Measurements from ENCODE around the gene DUS3L. TPM values are rescaled to one million over a fixed set of nuclear protein-coding genes. Genes with fewer than 3 reads are reported as not detected.

The DUS3L gene
- total RNA-seq, 4 donors from 2014 or later, result 36.0 to 107 (median 67.4) TPM

GRCh38 chr19:5823579-5824281 is 32.8 kb upstream of the DUS3L start:
- WGBS, 2 donors, result 77 to 78% methylated on average over 25 to 30 of the region's 30 CpGs
- TF ChIP-seq POLR2A (IDR thresholded peaks at IDR 0.05) (no peak), CTCF (IDR thresholded peaks at IDR 0.05) (no peak)
- intact Hi-C loops (cut with DNase I; ENCODE audit: low total_unique reads), result no loop called here
- no peak overlapping the region for H3K4me3 ChIP-seq (ENCODE audit: low read depth, poor library complexity, severe bottlenecking)
- DNase-seq (ENCODE audit: low spot score in 2 of 2), result no peak

- 49 to 58% methylated on average over 29 to 30 of the region's 30 CpGs for WGBS, 2 donors
- H3K4me3 ChIP-seq (ENCODE audit: low read depth, poor library complexity, severe bottlenecking), result no peak overlapping the region
- no peak for DNase-seq (ENCODE audit: low spot score in 2 of 2)
- TF ChIP-seq CTCF (IDR thresholded peaks at IDR 0.05) (no peak), POLR2A (IDR thresholded peaks at IDR 0.05) (no peak)
- intact Hi-C loops (cut with DNase I; ENCODE audit: low total_unique reads), result no loop called here
Observed at GRCh38 chr19:5822181-5822844, 31.4 kb upstream of the DUS3L start.

- DNase-seq (ENCODE audit: low spot score in 2 of 2), result no peak
- H3K4me3 ChIP-seq (ENCODE audit: low read depth, poor library complexity, severe bottlenecking), result no peak overlapping the region
- TF ChIP-seq CTCF (IDR thresholded peaks at IDR 0.05) (no peak), POLR2A (IDR thresholded peaks at IDR 0.05) (no peak)
- WGBS, 2 donors, result 64 to 67% methylated on average over 8 of the region's 8 CpGs
- intact Hi-C loops (cut with DNase I; ENCODE audit: low total_unique reads), result no loop called here
Observed at GRCh38 chr19:5821521-5822180, 30.7 kb upstream of the DUS3L start.

- TF ChIP-seq CTCF (IDR thresholded peaks at IDR 0.05) (no peak), POLR2A (IDR thresholded peaks at IDR 0.05) (no peak)
- DNase-seq (ENCODE audit: low spot score in 2 of 2), result no peak
- intact Hi-C loops (cut with DNase I; ENCODE audit: low total_unique reads), result no loop called here
- WGBS, 2 donors, result 60 to 61% methylated on average over 6 of the region's 6 CpGs
- H3K4me3 ChIP-seq (ENCODE audit: low read depth, poor library complexity, severe bottlenecking), result no peak overlapping the region
Observed at GRCh38 chr19:5820785-5821184, 29.8 kb upstream of the DUS3L start.

- TF ChIP-seq CTCF (IDR thresholded peaks at IDR 0.05) (no peak), POLR2A (IDR thresholded peaks at IDR 0.05) (no peak)
- no peak for DNase-seq (ENCODE audit: low spot score in 2 of 2)
- 49 to 76% methylated on average over 10 of the region's 10 CpGs for WGBS, 2 donors
- intact Hi-C loops (cut with DNase I; ENCODE audit: low total_unique reads), result no loop called here
- H3K4me3 ChIP-seq (ENCODE audit: low read depth, poor library complexity, severe bottlenecking), result no peak overlapping the region
Observed at GRCh38 chr19:5818594-5818993, 27.6 kb upstream of the DUS3L start.
